SK-N-SH (cell line): ENCODE data around the gene IDUA. TPM values are rescaled to one million over a fixed set of nuclear protein-coding genes. Genes with fewer than 3 reads are reported as not detected.

Source experiments
- CTCF ChIA-PET: fragments of 300-600, 350-600 bp; formaldehyde crosslinking; extraction: SDS; loops from one replicate; lab custom pipeline; 2021; lab: Yijun Ruan, JAX
- POLR2A ChIA-PET: fragments of 350-600 bp; sonication (Branson Sonifier 250); formaldehyde crosslinking; extraction: SDS; loops from one replicate; lab custom pipeline; 2020; ENCODE audit warnings: antibody characterized with exemption, inconsistent platforms; lab: Yijun Ruan, JAX
- DNase-seq: peaks from one replicate; pipeline ENCODE4 v3.0.0; 2012
- H2AFZ ChIP-seq: fragments of 200-600 bp; sonication (generic); 2 replicates; pipeline ENCODE4 v1.8.1; 2016; ENCODE audit warnings: antibody characterized with exemption, mild to moderate bottlenecking, low read depth
- H3F3A ChIP-seq: fragments of 200-600 bp; sonication (generic); replicated peaks from 2 replicates; pipeline ENCODE3; 2016; ENCODE audit warnings: antibody characterized with exemption, mild to moderate bottlenecking; ENCODE audit not compliant: insufficient read depth
- H3K27ac ChIP-seq, 2 experiments: fragments of 200-500 bp in 1 of 2; fragments of 200-600 bp in 1 of 2; sonication (Bioruptor generic) in 1 of 2; sonication (generic), shearing (Covaris generic) in 1 of 2; 2 replicates each; pipeline versions ENCODE4 v1.5.1 to v1.6.1; 2014 to 2016; ENCODE audit warnings: low read depth in 2 of 2, inconsistent platforms in 1 of 2, low read length in 1 of 2, mild to moderate bottlenecking in 1 of 2, mixed read lengths in 1 of 2
- H3K27me3 ChIP-seq: fragments of 200-600 bp; sonication (generic), shearing (Covaris generic); 2 replicates; pipeline ENCODE4 v1.6.1; 2016; ENCODE audit warnings: mixed run types; ENCODE audit not compliant: insufficient read depth
- H3K36me3 ChIP-seq, 2 experiments: fragments of 200-500 bp in 1 of 2; fragments of 200-600 bp in 1 of 2; sonication (Bioruptor generic) in 1 of 2; sonication (generic) in 1 of 2; replicated peaks in 1 of 2; 2 replicates each; pipeline versions ENCODE3 to v1.5.1; 2014 to 2016; ENCODE audit warnings: low read length in 1 of 2, mild to moderate bottlenecking in 1 of 2; ENCODE audit not compliant: insufficient read depth in 2 of 2, control insufficient read depth in 1 of 2
- H3K4me1 ChIP-seq, 2 experiments: fragments of 200-500 bp in 1 of 2; fragments of 200-600 bp in 1 of 2; sonication (Bioruptor generic) in 1 of 2; sonication (generic), shearing (Covaris generic) in 1 of 2; 2 replicates each; pipeline versions ENCODE4 v1.5.1 to v1.6.1; 2014 to 2016; ENCODE audit warnings: low read depth in 1 of 2, low read length in 1 of 2, mixed run types in 1 of 2; ENCODE audit not compliant: insufficient read depth in 2 of 2, control insufficient read depth in 1 of 2
- H3K4me2 ChIP-seq: fragments of 200-600 bp; sonication (generic), shearing (Covaris generic); 2 replicates; pipeline ENCODE4 v1.6.1; 2017; ENCODE audit warnings: mixed run types
- H3K4me3 ChIP-seq, 2 experiments: fragments of 200-500 bp in 1 of 2; fragments of 200-600 bp in 1 of 2; sonication (Bioruptor generic) in 1 of 2; sonication (generic), shearing (Covaris generic) in 1 of 2; 2 replicates each; pipeline versions ENCODE4 v1.5.1 to v1.8.1; 2014 to 2016; ENCODE audit warnings: low read depth in 2 of 2, inconsistent platforms in 1 of 2, low read length in 1 of 2, mild to moderate bottlenecking in 1 of 2, mixed read lengths in 1 of 2, moderate library complexity in 1 of 2
- H3K79me2 ChIP-seq: fragments of 200-600 bp; sonication (generic); 2 replicates; pipeline ENCODE4 v1.8.1; 2017; ENCODE audit warnings: mild to moderate bottlenecking; ENCODE audit not compliant: insufficient read depth
- H3K9ac ChIP-seq: fragments of 200-600 bp; sonication (generic); 2 replicates; pipeline ENCODE4 v1.6.1; 2017; ENCODE audit warnings: mixed run types
- H3K9me2 ChIP-seq: fragments of 200-600 bp; sonication (generic); 2 replicates; pipeline ENCODE4 v1.6.1; 2017; ENCODE audit warnings: mixed run types
- H3K9me3 ChIP-seq: fragments of 200-600 bp; sonication (generic); 2 replicates; pipeline ENCODE4 v1.6.1; 2017; ENCODE audit warnings: mixed run types, mild to moderate bottlenecking, moderate library complexity
- H4K20me1 ChIP-seq: fragments of 200-600 bp; sonication (generic); 2 replicates; pipeline ENCODE4 v1.6.1; 2017; ENCODE audit warnings: mild to moderate bottlenecking, mixed run types; ENCODE audit not compliant: insufficient read depth
- ELF1 ChIP-seq: IDR thresholded peaks from 2 replicates; pipeline ENCODE4 v1.4.0; 2012
- EZH2phosphoT487 ChIP-seq: fragments of 200-600 bp; sonication (generic); IDR thresholded peaks from 2 replicates; pipeline ENCODE4 v1.6.1; 2017; ENCODE audit warnings: low read depth, mixed run types, mild to moderate bottlenecking, antibody characterized with exemption, moderate library complexity, borderline replicate concordance
- FOSL2 ChIP-seq: IDR thresholded peaks from 2 replicates; pipeline ENCODE4 v1.4.0; 2012; ENCODE audit warnings: low read depth, mild to moderate bottlenecking, moderate library complexity, borderline replicate concordance
- FOXM1 ChIP-seq: IDR thresholded peaks from 2 replicates; pipeline ENCODE4 v1.4.0; 2012; ENCODE audit warnings: low read depth, mild to moderate bottlenecking
- GATA2 ChIP-seq: sonication (generic); formaldehyde crosslinking; IDR thresholded peaks from 2 replicates; pipeline ENCODE4 v1.5.0; 2020; ENCODE audit warnings: mild to moderate bottlenecking, missing genetic modification reagents
- MXI1 ChIP-seq: IDR thresholded peaks from 2 replicates; pipeline ENCODE4 v1.6.1; 2012; ENCODE audit warnings: mild to moderate bottlenecking, low read depth, low read length, improper control_type of control experiment
- NFIC ChIP-seq: IDR thresholded peaks from 2 replicates; pipeline ENCODE4 v1.4.0; 2012; ENCODE audit warnings: borderline replicate concordance
- PBX3 ChIP-seq: IDR thresholded peaks from 2 replicates; pipeline ENCODE4; 2012
- POLR2AphosphoS5 ChIP-seq: IDR thresholded peaks from 2 replicates; pipeline ENCODE4 v1.6.1; 2012; ENCODE audit warnings: low read depth, low read length
- RAD21 ChIP-seq: IDR thresholded peaks from 2 replicates; pipeline ENCODE4 v1.6.1; 2012; ENCODE audit warnings: mild to moderate bottlenecking, low read length
- REST ChIP-seq: IDR thresholded peaks from 2 replicates; pipeline ENCODE4 v1.6.1; 2012; ENCODE audit warnings: mild to moderate bottlenecking, low read depth, low read length, moderate library complexity
- TCF12 ChIP-seq: IDR thresholded peaks from 2 replicates; pipeline ENCODE4 v1.4.0; 2012
- TEAD4 ChIP-seq: IDR thresholded peaks from 2 replicates; pipeline ENCODE4 v1.4.0; 2012; ENCODE audit warnings: mild to moderate bottlenecking, borderline replicate concordance; ENCODE audit not compliant: insufficient read depth
- USF2 ChIP-seq: fragments of 150-350 bp; IDR thresholded peaks from 2 replicates; pipeline ENCODE4 v1.6.1; 2017; ENCODE audit warnings: antibody characterized with exemption, low read length, low read depth, borderline replicate concordance
- WGBS: methylation state at CpG from one replicate; pipeline ENCODE4 v1.1.6; 2017; ENCODE audit warnings: low lambda C conversion rate; 5-methylcytosine and 5-hydroxymethylcytosine counted together
- polyA plus RNA-seq, 3 experiments: library from polyadenylated mRNA; depleted of rRNA; stranded (reverse); fragments of >200 nt; gene quantifications; 2 replicates each; pipeline ENCODE4 v1.2.3, GENCODE V29; 2012

The IDUA gene
- polyA plus RNA-seq, 1 of the 3 experiments (the other 2 are of a cell fraction) = 24.4 TPM

GRCh38 chr4:1024882-1025545 lies 38.2 kb downstream of the IDUA start (continued):
- TF ChIP-seq REST (no peak), USF2 (no peak), MXI1 (no peak)

- no peak overlapping the region for H3K4me3 ChIP-seq
- no peaks in the 10 kb centered on the region for H4K20me1 ChIP-seq
- peaks cover 0 to 4% of the 10 kb centered on the region in 2 experiments for H3K36me3 ChIP-seq
- 55% methylated on average over 12 of the region's 17 CpGs for WGBS
- peaks cover 8% of the 10 kb centered on the region for H3F3A ChIP-seq
- no peaks in the 10 kb centered on the region; a peak in 1 of 4 replicates for H3K4me1 ChIP-seq
- no peak overlapping the region for H2AFZ ChIP-seq
- POLR2A ChIA-PET = no interaction called here
- no peaks in the 10 kb centered on the region for H3K9me3 ChIP-seq
- no peaks in the 10 kb centered on the region for H3K9me2 ChIP-seq
- H3K9ac ChIP-seq = no peak overlapping the region
- no peak overlapping the region for H3K27ac ChIP-seq
- no peak overlapping the region for H3K4me2 ChIP-seq
- CTCF ChIA-PET = no interaction called here
- H3K79me2 ChIP-seq = no peaks in the 10 kb centered on the region
- TF ChIP-seq NFIC (no peak), ELF1 (no peak), GATA2 (no peak), TCF12 (no peak), TEAD4 (no peak), POLR2AphosphoS5 (no peak), PBX3 (no peak), FOSL2 (no peak), EZH2phosphoT487 (no peak), FOXM1 (no peak), USF2 (no peak), RAD21 (no peak)
- TF ChIP-seq, all 33 proteins: peak for 0
- H3K27me3 ChIP-seq = no peaks in the 10 kb centered on the region
- peak; percentile 67 for DNase-seq
Measured at GRCh38 chr4:1026115-1026514, 39.3 kb downstream of the IDUA start.
